Effector memory CD8-positive, alpha-beta T cell (primary cell): Measurements from ENCODE around the gene SLC9A4.

Experiments used
- ATAC-seq: fragments of 150-1000 bp; cut with Tn5 transposase; replicated peaks from 2 replicates; pipeline ENCODE4 v1.10.0; 2021; ENCODE audit warnings: mild to moderate bottlenecking, moderate library complexity
- DNase-seq, 3 experiments: peaks; one replicate each; pipeline ENCODE4 v3.0.0; 2021
- H3K27ac Mint-ChIP-seq, 2 donors: one replicate each; pipeline ENCODE4 v1.8.0; 2022; ENCODE audit warnings: mild to moderate bottlenecking in 2 of 2, mixed read lengths in 2 of 2, moderate library complexity in 2 of 2
- H3K27me3 Mint-ChIP-seq, 2 donors: one replicate each; pipeline ENCODE4 v1.8.0; 2022; ENCODE audit warnings: mixed read lengths in 2 of 2
- H3K36me3 Mint-ChIP-seq: one replicate; pipeline ENCODE4 v1.8.0; 2022; ENCODE audit warnings: mild to moderate bottlenecking, moderate library complexity, mixed read lengths; ENCODE audit not compliant: insufficient read depth
- H3K4me1 Mint-ChIP-seq, 2 donors: one replicate each; pipeline ENCODE4 v1.8.0; 2022; ENCODE audit warnings: low read depth in 2 of 2, mixed read lengths in 2 of 2
- H3K4me3 Mint-ChIP-seq, 2 donors: one replicate each; pipeline ENCODE4 v1.8.0; 2022; ENCODE audit warnings: mild to moderate bottlenecking in 2 of 2, mixed read lengths in 2 of 2, moderate library complexity in 2 of 2
- H3K9me3 Mint-ChIP-seq, 2 donors: one replicate each; pipeline ENCODE4 v1.8.0; 2022; ENCODE audit warnings: mixed read lengths in 2 of 2

The SLC9A4 gene

GRCh38 chr2:102438578-102438977 lies 34.4 kb upstream of the SLC9A4 start:
- H3K4me1 Mint-ChIP-seq = peaks cover 22 to 23% of the 10 kb centered on the region in 2 donors
- no peak overlapping the region for H3K27ac Mint-ChIP-seq
- H3K9me3 Mint-ChIP-seq = no peaks in the 10 kb centered on the region
- ATAC-seq (no peak), DNase-seq (no peak)
- no peak overlapping the region for H3K4me3 Mint-ChIP-seq
- H3K36me3 Mint-ChIP-seq = peaks cover 10% of the 10 kb centered on the region
- no peaks in the 10 kb centered on the region for H3K27me3 Mint-ChIP-seq

GRCh38 chr2:102439065-102439695 lies 33.8 kb upstream of the SLC9A4 start:
- Mint-ChIP-seq H3K4me3 (no peak overlapping the region), H3K36me3 (peaks cover 10% of the 10 kb centered on the region), H3K9me3 (no peaks in the 10 kb centered on the region), H3K27me3 (no peaks in the 10 kb centered on the region), H3K27ac (no peak overlapping the region), H3K4me1 (peaks cover 22 to 23% of the 10 kb centered on the region in 2 donors)
- ATAC-seq = no peak
- DNase-seq = no peak

- Mint-ChIP-seq H3K4me3 (peak overlapping the region; percentile 10 to 50), H3K4me1 (peaks cover 5% of the 10 kb centered on the region in 2 donors), H3K9me3 (no peaks in the 10 kb centered on the region), H3K36me3 (peaks cover 25% of the 10 kb centered on the region), H3K27ac (no peak overlapping the region), H3K27me3 (no peaks in the 10 kb centered on the region)
- ATAC-seq (peak; percentile 90), DNase-seq (peak; percentile 42 to 61 (median 48))
Measured at GRCh38 chr2:102442967-102443828, 29.8 kb upstream of the SLC9A4 start.

GRCh38 chr2:102444233-102444632 lies 28.8 kb upstream of the SLC9A4 start:
- Mint-ChIP-seq H3K36me3 (peaks cover 33% of the 10 kb centered on the region), H3K27me3 (no peaks in the 10 kb centered on the region), H3K4me3 (no peak overlapping the region), H3K27ac (no peak overlapping the region), H3K9me3 (no peaks in the 10 kb centered on the region), H3K4me1 (peaks cover 5% of the 10 kb centered on the region in 2 donors)
- ATAC-seq (no peak), DNase-seq (no peak)

DNA sequence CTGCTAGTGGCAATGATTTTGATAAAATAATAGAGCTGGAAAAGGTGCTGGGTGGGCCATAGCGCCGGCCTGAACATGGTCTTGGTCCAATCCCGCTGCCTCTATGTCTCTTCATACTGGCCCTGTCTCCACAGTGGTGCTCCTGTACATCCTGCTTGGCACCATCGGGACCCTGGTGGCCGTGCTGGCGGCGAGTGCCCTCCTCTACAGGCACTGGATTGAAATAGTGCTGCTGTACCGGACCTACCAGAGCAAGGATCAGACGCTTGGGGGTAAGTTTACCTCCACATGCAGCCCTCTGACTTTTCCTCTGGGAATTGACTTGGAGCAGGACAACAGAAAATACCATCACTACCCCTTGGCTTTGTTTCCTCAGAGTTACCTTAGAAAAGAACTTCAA lies 26.1 kb upstream of the SLC9A4 start:
- Mint-ChIP-seq H3K4me1 (peaks cover 5% of the 10 kb centered on the region in 2 donors), H3K27me3 (no peaks in the 10 kb centered on the region), H3K36me3 (peaks cover 45% of the 10 kb centered on the region), H3K4me3 (no peak overlapping the region), H3K9me3 (no peaks in the 10 kb centered on the region), H3K27ac (no peak overlapping the region)
- ATAC-seq (no peak), DNase-seq (no peak)

DNA sequence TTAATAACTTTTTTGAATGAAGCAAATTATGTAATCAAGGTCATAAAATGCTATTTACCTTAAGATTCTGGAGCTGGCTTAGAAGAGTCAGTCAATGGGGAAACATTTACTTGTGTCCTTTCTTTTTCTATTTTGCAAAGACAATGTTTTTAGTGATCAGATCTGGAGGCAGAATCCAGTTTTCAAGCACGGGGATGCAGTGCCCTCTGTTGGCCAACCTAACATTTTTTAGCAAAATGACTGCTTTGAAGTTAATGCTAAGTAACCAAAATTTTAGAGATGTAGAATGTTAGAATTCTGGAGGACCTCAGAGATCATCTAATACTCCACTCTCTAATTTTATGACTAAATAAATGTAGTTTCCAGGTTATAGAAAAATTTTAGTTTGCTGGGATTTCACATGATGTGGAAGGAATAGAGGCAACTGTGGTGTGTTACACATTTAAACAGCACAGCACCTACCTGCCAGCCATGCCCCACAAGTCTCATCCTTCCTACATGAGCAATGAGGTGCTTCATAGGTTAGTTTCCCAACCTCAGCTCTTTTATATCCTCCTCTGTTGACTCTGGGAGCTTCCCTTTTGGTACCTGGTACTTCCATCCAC lies 23.6 kb upstream of the SLC9A4 start:
- Mint-ChIP-seq H3K9me3 (no peaks in the 10 kb centered on the region), H3K27me3 (peaks cover 0 to 4% of the 10 kb centered on the region in 2 donors), H3K27ac (no peak overlapping the region), H3K36me3 (peaks cover 57% of the 10 kb centered on the region), H3K4me3 (no peak overlapping the region), H3K4me1 (peaks cover 0 to 4% of the 10 kb centered on the region in 2 donors)
- ATAC-seq = peak; percentile 51
- peak; percentile 53 to 74 (median 63) for DNase-seq

- peaks cover 0 to 10% of the 10 kb centered on the region in 2 donors for H3K27me3 Mint-ChIP-seq
- no peak overlapping the region for H3K27ac Mint-ChIP-seq
- DNase-seq = no peak
- peaks cover 43% of the 10 kb centered on the region for H3K36me3 Mint-ChIP-seq
- peaks cover 0 to 4% of the 10 kb centered on the region in 2 donors for H3K4me1 Mint-ChIP-seq
- no peak overlapping the region for H3K4me3 Mint-ChIP-seq
- H3K9me3 Mint-ChIP-seq = peaks cover 0 to 3% of the 10 kb centered on the region in 2 donors
- no peak for ATAC-seq
Measured at GRCh38 chr2:102451968-102452367, 21.1 kb upstream of the SLC9A4 start.

- H3K9me3 Mint-ChIP-seq = peaks cover 0 to 3% of the 10 kb centered on the region in 2 donors
- peaks cover 29% of the 10 kb centered on the region for H3K36me3 Mint-ChIP-seq
Measured at GRCh38 chr2:102453501-102453900, 19.5 kb upstream of the SLC9A4 start.

DNA sequence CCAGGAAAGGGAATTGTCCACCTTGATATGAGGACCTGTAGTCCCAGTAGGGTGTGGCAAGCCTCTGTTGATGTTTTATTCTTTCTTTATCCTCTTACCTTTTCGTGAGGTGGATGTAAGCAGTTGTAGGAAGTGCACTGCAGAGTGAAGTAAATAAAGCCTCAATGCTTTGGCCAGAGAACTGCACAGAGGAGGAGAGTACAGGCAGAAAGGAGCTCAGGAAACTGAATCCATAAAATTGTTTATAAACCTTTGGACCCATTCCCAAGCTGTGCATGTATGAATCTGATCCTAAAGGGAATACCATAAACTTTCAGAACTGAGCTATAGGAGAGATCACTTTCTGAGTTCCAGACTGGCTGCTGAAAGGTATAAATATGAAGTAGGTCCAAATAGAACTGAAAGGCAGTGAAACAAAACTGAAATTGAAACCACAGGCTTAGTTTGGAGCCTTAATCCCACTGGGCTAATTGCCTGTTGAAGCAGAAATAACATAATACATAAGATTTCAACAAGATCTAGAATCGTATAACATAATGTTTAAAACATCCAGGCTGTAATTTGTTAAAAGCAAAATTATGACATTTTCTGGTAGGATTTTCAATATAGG lies 17.9 kb upstream of the SLC9A4 start:
- Mint-ChIP-seq H3K27me3 (peaks cover 0 to 10% of the 10 kb centered on the region in 2 donors), H3K27ac (no peak overlapping the region), H3K9me3 (peaks cover 0 to 3% of the 10 kb centered on the region in 2 donors), H3K4me3 (no peak overlapping the region), H3K36me3 (peaks cover 24% of the 10 kb centered on the region), H3K4me1 (peaks cover 0 to 4% of the 10 kb centered on the region in 2 donors)
- DNase-seq = no peak
- no peak for ATAC-seq

More at GRCh38 chr2:102453501-102453900, 19.5 kb upstream of the SLC9A4 start:
- no peak for ATAC-seq
- Mint-ChIP-seq H3K4me3 (no peak overlapping the region), H3K27me3 (peaks cover 0 to 10% of the 10 kb centered on the region in 2 donors), H3K27ac (no peak overlapping the region), H3K4me1 (peaks cover 0 to 4% of the 10 kb centered on the region in 2 donors)
- DNase-seq = no peak

DNA sequence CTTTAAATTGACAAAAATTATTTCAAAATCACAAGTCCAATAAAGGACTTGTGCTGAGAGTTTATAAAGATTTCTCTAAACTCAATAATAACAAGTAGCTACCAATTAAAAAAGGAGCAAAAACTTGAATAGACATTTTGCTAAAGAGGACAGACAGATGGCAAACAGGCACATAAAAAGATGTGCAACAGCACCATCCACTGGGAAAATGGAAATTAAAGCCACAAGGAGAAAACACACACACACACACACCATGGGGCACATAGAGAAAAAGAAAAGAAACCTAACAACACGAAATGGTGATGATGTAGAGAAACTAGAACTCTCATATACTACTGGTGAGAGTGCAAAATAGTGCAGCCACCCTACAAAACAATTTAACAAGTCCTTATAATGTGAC lies 12.6 kb upstream of the SLC9A4 start:
- ATAC-seq (no peak), DNase-seq (no peak)
- Mint-ChIP-seq H3K27me3 (peaks cover 11 to 12% of the 10 kb centered on the region in 2 donors), H3K4me3 (no peak overlapping the region), H3K9me3 (peaks cover 0 to 3% of the 10 kb centered on the region in 2 donors), H3K27ac (no peak overlapping the region), H3K36me3 (no peaks in the 10 kb centered on the region), H3K4me1 (no peaks in the 10 kb centered on the region)

- DNase-seq (no peak), ATAC-seq (no peak)
- Mint-ChIP-seq H3K9me3 (no peaks in the 10 kb centered on the region), H3K4me1 (no peaks in the 10 kb centered on the region), H3K36me3 (no peaks in the 10 kb centered on the region), H3K27me3 (peaks cover 5 to 11% of the 10 kb centered on the region in 2 donors), H3K4me3 (no peak overlapping the region), H3K27ac (no peak overlapping the region)
Measured at GRCh38 chr2:102461188-102461587, 11.8 kb upstream of the SLC9A4 start.

- Mint-ChIP-seq H3K4me3 (no peak overlapping the region), H3K4me1 (no peaks in the 10 kb centered on the region), H3K27me3 (peaks cover 11 to 17% of the 10 kb centered on the region in 2 donors), H3K27ac (no peak overlapping the region), H3K36me3 (no peaks in the 10 kb centered on the region), H3K9me3 (no peaks in the 10 kb centered on the region)
- DNase-seq = no peak
- ATAC-seq = no peak
Measured at GRCh38 chr2:102463160-102463559, 9.9 kb upstream of the SLC9A4 start.

GRCh38 chr2:102470168-102470567 lies 2.9 kb upstream of the SLC9A4 start:
- H3K4me1 Mint-ChIP-seq = no peaks in the 10 kb centered on the region
- H3K27me3 Mint-ChIP-seq = peaks cover 33 to 37% of the 10 kb centered on the region in 2 donors
- H3K36me3 Mint-ChIP-seq = no peaks in the 10 kb centered on the region
- ATAC-seq (no peak), DNase-seq (no peak)
- H3K27ac Mint-ChIP-seq = no peak overlapping the region
- H3K9me3 Mint-ChIP-seq = peaks cover 5 to 10% of the 10 kb centered on the region in 2 donors
- H3K4me3 Mint-ChIP-seq = no peak overlapping the region
